ENCODE data around the gene HYI.
A peak's percentile ranks its signal among the peaks of the same experiment; 100 is the strongest.

Gene HYI

DNA sequence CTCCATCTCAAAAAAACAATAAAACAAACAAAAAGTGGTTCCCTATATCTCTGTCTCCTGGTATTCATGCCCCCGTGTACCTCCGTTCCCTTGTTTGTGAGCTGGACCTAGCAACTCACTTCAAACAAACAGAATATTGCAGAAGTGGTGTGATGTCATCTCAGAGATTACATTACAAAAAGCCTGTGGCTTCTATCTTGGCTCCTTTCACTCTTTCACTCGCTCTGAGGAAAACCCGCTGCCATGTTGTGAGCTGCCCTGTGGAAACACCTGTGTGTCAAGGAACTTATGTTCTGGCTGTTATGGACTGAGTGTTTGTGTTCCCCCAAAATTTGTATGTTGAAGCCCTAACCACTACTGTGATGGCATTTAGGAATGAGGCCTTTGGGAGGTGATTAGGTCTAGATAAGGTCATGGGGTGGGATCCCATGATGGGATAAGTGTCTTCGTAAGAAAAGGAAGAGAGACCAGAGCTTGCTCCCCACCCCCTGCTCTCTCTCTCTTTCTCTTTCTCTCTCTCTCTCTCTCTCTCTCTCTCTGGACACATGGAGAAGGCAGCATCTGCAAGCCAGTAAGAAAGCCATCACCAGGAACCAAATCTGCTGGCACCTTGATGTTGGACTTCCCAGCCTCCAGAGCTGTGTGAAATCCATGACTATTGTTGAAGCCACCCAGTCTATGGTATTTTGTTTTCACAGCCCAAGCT lies 7.4 kb upstream of the HYI start:
- TF ChIP-seq TEAD4 (IDR thresholded peaks at IDR 0.05) (no peak), TAF1 (IDR thresholded peaks at IDR 0.05; ENCODE audit: low read depth) (no peak), NFIC (IDR thresholded peaks at IDR 0.05) (no peak), EGR1 (IDR thresholded peaks at IDR 0.05) (no peak), RAD21 (IDR thresholded peaks at IDR 0.05; ENCODE audit: low read depth) (no peak), TCF12 (IDR thresholded peaks at IDR 0.05; ENCODE audit: low read depth) (no peak)

GRCh38 chr1:43455213-43455889 lies 1.6 kb upstream of the HYI start:
- TF ChIP-seq USF1 (IDR thresholded peaks at IDR 0.05): no peak
- TF ChIP-seq NFIC (IDR thresholded peaks at IDR 0.05): no peak
- TF ChIP-seq CREB1 (IDR thresholded peaks at IDR 0.05; ENCODE audit: low read depth): no peak
- no peak for TF ChIP-seq TCF12 (IDR thresholded peaks at IDR 0.05; ENCODE audit: low read depth)
- no peak for TF ChIP-seq EGR1 (IDR thresholded peaks at IDR 0.05)
- TF ChIP-seq YY1 (IDR thresholded peaks at IDR 0.05; ENCODE audit: low read depth): no peak
- no peak for TF ChIP-seq TAF1 (IDR thresholded peaks at IDR 0.05; ENCODE audit: low read depth)
- no peak for TF ChIP-seq FOXM1 (IDR thresholded peaks at IDR 0.05; ENCODE audit: borderline replicate concordance, low read depth)
- no peak for TF ChIP-seq ZBTB7A (IDR thresholded peaks at IDR 0.05; ENCODE audit: low read depth)
- no peak for TF ChIP-seq CEBPB (IDR thresholded peaks at IDR 0.05)

DNA sequence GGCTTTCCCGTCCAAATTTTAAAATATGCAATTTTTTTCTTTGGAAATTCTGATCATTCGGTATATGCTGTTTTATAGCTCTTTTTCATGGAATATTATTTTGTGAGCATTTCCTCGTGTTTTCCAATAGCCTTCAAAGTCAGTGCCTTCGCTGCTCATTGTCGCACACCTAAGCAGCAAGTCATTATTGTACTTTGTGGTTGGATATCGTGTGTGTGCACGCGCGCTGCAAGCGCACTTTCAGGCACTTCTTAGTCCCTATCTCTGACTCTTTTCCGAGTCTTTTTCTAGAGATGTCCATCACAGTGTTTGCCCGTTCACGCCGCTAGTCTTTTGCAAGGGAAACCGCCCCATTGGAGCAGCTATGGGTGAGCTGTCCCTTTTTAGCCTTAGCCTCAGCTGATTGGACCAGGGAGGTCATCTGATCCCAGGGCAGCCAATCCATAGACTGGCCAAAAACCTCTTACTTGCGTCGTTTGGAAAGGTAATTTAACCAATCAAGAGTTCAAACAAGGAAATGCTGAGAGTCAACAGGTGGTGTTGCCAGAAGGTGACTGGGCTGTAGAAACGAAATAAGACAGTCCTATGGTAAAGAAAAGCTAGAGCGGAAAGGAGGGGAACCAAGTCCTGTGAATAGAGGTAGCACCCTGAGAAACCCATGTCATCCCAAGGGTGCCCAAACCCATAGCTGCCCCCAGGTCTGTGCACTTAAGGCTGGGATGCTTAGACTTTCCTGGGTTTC lies 710 bp upstream of the HYI start:
- TF ChIP-seq NFIC (IDR thresholded peaks at IDR 0.05): no peak
- TF ChIP-seq USF1 (IDR thresholded peaks at IDR 0.05): peak; percentile 84
- no peak; the same call in 1 of the 2 replicates for TF ChIP-seq FOXM1 (IDR thresholded peaks at IDR 0.05; ENCODE audit: borderline replicate concordance, low read depth)
- TF ChIP-seq EGR1 (IDR thresholded peaks at IDR 0.05): no peak
- TF ChIP-seq RAD21 (IDR thresholded peaks at IDR 0.05; ENCODE audit: low read depth): no peak
- no peak for TF ChIP-seq TEAD4 (IDR thresholded peaks at IDR 0.05)

DNA sequence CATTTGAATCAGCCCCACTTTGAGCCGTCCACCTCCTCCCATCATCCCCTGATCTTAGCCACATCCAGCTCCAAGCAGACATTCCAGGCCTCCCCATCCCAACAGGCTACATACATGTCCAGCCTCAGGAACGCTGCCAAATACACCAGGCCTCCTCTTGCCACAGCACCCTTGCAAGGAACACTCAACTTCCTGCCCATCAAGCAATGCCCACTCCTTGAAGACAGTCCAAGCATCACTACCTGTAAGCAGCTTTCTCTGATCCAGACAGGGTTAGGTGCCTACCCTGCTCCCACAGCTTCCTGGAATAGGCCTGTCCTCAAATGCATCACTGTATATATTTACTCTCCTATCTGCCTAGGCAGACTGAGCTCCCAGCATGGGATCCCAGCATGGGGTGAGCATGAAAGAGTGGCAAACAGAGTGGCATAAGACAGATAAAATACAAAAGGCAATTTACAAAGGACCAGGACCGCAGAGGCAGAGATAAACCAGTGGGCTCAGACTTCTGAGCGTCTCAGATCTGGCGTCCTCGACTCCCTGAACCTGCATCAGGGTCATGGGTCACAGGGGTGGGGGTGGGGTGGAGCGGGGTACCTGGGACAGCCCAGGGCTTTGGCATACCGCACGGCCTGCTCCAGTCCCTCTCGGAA lies 816 bp downstream of the HYI start:
- TF ChIP-seq EP300 (IDR thresholded peaks at IDR 0.05; ENCODE audit: borderline replicate concordance) (no peak), TEAD4 (IDR thresholded peaks at IDR 0.05) (no peak), TAF1 (IDR thresholded peaks at IDR 0.05; ENCODE audit: low read depth) (no peak), RAD21 (IDR thresholded peaks at IDR 0.05; ENCODE audit: low read depth) (no peak)

- TF ChIP-seq RAD21 (IDR thresholded peaks at IDR 0.05; ENCODE audit: low read depth): no peak
- no peak for TF ChIP-seq EGR1 (IDR thresholded peaks at IDR 0.05)
- no peak for TF ChIP-seq CEBPB (IDR thresholded peaks at IDR 0.05)
- TF ChIP-seq FOXM1 (IDR thresholded peaks at IDR 0.05; ENCODE audit: borderline replicate concordance, low read depth): no peak
- no peak for TF ChIP-seq ZBTB7A (IDR thresholded peaks at IDR 0.05; ENCODE audit: low read depth)
- no peak for TF ChIP-seq TAF1 (IDR thresholded peaks at IDR 0.05; ENCODE audit: low read depth)
- TF ChIP-seq USF1 (IDR thresholded peaks at IDR 0.05): no peak
- TF ChIP-seq REST (IDR thresholded peaks at IDR 0.05; ENCODE audit: low read depth): no peak
- TF ChIP-seq MAX (IDR thresholded peaks at IDR 0.05): no peak
- no peak for TF ChIP-seq TEAD4 (IDR thresholded peaks at IDR 0.05)
- no peak for TF ChIP-seq EP300 (IDR thresholded peaks at IDR 0.05; ENCODE audit: borderline replicate concordance)
- TF ChIP-seq TCF12 (IDR thresholded peaks at IDR 0.05; ENCODE audit: low read depth): no peak
- no peak for TF ChIP-seq CREB1 (IDR thresholded peaks at IDR 0.05; ENCODE audit: low read depth)
- TF ChIP-seq YY1 (IDR thresholded peaks at IDR 0.05; ENCODE audit: low read depth): no peak
- TF ChIP-seq NFIC (IDR thresholded peaks at IDR 0.05): no peak
Observed at GRCh38 chr1:43451701-43452532, 1.8 kb downstream of the HYI start.

DNA sequence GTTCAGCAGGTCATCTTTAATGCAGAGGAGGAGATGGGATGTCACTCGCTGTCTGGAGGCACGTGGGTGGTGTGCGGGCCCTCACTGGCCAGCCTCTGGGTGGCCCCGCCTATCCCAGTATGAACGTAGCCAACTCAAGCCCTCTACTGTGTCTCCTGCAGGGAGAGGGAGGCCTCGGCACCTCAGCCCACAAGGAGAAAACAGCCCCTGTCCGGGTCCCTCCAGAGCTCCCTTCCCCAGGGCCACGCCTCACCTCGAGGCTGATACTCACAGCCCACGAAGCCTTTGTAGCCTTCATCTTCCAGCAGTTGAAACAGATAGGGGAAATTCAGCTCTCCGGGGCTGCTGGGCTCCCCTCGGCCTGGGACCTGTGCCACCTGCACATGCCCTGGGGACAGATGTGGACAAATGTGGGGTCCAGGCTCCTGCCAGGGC lies 2.6 kb downstream of the HYI start:
- TF ChIP-seq EP300 (IDR thresholded peaks at IDR 0.05; ENCODE audit: borderline replicate concordance) (no peak), TCF12 (IDR thresholded peaks at IDR 0.05; ENCODE audit: low read depth) (no peak), REST (IDR thresholded peaks at IDR 0.05; ENCODE audit: low read depth) (no peak)

Data from Ishikawa (cell line).